HPDE6-E6E7 (cell line): ENCODE measurements around the gene ARHGAP5.

Experiments
- DNase-seq: peaks from one replicate; pipeline ENCODE4 v3.0.0; 2011; ENCODE audit warnings: missing footprints; ENCODE audit errors: extremely low spot score

The ARHGAP5 gene

DNA sequence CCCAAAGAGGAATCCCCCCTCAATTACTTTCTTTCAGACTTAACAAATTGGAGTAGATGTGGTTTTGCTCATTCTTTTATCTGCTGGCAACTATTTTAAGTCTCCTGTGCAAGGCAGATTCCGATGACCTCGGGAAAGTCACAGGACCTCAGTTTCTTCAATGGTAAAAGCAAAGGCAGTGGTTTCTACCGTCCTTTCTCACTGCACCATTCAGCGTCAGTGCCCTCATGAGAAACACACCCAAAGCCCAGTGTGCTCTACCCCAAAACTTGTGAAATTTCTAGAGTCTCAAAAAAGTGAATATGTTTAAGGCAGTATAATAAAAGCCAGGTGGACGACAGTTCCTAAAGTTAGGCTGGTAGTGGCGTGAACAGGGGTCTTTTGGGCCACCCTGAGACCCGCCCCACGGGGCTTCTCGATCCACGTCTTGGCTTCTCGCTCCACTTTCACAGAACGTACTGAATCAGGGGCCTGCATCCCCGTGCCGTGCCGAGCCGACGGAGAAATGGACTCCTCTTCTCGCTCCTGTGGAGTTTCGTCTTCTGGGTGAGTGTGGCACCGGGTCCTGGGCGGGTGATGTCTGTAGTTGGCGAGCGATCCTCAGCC, 1.3 kb upstream of the ARHGAP5 start:
- DNase-seq: peak; percentile 32

DNA sequence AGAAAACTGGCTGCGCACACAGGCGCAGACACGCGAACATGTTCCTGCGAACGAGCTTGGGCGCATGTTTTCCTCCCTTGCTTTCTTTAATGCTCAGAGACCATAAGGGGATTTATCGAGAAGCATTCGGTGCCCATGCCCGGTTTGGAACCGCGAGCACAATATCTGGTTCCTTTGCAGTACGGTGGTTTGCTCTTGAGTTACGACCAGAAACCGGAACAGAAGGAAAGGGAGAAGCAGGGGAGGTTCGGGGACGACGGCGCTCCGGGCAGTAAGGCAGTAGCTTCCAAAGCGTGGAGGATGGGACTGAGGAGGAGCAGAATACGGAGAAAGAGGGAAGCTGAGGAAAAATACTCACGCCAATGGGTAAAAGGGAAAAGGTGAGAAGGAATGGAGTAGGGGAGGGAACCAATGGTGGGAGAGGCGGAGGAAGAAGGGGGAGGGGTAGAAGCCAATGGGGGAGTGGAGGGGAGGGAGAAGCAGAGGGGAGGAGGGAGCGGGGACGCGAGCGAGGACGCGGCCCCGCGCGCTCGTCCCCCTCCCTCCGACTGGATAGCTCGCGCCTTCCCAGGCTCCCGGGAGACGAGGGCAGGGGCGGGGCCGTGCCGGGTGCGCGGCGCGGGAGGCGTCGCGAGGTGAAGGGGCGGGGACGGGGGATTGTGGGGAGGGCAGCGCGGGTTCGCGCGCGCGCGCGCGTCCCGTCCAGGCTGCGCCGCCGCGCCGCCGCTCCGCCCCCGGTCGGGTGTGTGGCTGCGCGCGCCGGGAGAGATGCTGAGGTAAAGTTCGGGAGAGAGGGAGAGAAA, 625 bp upstream of the ARHGAP5 start:
- peak; percentile 76 for DNase-seq

DNA sequence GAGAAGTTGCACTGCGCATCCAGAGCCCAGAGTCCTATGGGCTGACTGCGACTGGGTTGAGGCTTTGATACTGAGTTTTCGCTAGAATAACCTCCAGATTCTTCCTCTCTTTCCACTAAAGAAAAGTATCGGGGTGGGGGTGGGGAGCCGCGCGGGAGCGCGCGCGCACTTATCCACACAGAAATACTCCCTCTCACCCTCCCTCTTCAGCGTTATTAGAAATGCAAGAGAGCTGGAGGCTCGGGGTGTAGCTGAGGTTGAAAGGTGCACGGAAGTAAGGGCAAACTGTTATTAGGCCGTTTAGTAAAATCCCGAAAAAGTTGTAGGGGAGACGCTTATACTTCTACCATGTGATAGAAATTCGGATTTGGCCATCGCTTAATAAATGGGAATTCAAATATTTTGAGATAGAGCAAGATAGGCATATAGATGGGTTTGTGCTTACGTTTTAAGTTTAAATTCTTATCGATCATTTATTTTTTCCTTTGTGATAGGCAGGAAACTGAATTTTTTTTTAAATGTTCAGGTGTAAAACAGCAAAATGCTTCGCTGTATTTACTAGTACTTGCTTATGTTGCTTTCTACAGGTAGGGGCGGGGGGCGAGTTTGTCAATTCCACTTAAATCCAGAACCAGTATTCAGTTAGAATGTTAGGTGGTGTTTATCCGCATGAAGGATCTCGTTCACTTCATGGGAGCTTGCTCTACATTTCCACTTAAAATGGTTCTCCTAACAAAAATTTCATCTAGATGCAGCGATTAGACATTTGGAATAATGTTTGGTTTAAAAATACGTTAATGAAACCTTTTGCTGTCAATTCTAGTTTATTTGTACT, 1.1 kb downstream of the ARHGAP5 start:
- no peak for DNase-seq

DNA sequence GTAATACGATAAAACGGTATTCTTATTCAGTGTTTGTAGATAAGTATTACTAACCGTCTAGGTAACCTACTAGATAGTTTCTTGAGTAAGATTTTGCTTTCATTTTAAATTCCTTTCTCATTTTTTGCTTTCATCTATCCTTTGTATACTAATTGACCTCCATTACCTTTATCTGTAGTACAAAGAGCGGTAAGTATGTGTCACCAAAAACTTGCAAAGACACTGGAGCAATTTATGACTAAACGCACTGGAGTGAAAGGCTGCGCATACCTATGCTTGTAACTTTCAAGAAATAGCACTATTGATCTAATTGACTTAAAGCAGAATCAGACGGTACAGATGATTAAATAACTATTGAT, 1.7 kb downstream of the ARHGAP5 start:
- DNase-seq: no peak

DNA sequence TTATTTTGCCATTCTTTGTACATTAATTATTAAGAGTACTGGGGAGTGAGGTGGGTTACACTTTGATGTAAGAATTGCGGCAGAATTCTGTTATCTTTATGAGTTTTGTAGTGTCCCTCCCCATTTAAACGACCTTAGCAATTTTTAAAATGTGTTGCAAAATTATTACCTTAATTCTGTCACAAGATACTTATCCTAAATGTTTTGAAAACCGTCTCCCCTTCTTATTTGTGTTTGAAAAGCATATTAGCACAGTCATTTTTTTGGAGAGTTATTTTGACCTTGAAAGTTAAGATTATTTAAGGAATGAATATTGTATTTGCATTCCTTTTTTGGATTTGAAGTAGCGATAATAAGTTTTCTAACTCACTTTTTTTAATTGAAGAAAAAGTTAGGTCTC, 2.2 kb downstream of the ARHGAP5 start:
- DNase-seq: no peak

DNA sequence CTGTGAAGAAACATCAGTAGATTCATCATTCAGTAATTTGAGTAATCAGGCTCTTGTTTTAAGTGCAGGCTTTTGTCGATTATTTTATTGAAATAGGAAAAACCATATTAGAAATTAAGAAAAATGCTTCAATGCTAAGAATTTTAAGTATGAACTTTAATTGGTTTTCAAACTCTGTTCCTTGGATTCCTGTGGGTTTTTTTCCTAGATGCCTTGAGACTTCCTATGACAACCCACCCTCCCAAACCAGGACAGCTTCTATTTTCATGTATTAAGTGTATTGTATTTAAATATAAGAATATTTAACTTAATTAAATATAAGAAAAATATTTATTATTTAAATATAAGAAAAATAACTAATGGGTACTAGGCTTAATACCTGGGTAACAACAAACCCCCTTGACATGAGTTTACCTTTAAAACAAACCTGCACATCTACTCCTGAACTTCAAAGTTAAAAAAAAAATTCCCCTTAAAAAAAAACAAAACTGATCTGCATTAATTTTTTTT, 3.0 kb downstream of the ARHGAP5 start:
- no peak for DNase-seq

DNA sequence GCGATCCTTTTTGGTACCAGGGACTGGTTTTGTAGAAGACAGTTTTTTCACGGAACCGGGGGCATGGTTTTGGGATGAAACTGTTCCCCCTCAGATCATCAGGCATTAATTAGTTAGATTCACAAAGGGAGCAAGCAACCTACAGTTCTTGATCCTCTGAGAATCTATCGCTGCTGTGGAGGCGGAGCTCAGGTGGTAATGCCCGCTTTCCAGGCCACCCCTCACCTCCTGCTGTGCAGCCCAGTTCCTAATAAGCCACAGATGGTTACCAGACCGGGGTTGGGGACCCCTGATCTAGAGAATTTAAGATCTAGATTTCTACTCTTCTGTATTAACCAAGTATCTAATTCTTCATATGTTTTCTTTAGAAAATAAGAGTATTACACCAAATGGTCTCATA, 4.8 kb downstream of the ARHGAP5 start:
- DNase-seq: no peak

DNA sequence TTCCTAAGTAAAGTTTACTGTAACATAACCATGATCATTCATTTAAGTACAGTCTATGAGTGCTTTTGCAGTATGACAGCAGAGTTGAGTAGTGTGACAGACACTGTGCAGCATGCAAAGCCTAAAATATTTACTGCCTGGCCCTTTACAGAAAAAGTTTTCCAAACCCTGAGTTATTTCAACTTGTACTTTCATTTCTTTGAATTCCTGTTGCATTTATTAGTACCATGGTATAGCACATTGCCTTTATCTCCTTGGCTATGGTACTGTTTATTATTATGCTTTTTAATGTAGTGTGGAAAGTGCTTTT, 6.2 kb downstream of the ARHGAP5 start:
- no peak for DNase-seq

DNA sequence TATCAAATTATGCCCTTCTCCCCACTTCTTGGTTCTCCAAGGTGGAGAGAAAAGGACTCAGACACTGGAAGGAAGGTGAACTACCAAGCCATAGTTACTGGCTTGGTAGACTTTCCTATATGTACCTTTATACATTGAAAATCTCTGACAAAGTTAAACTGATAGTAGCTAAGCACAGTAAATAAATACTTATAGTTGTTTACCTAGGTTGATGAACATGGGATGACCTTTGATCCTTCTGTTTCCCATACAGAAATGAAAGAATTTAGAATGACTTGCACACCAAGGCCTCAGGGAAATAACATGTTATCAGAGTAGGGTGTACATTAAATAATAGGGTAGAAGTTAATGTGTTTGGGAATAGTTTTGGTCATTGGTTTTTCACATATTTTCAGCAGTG, 6.7 kb downstream of the ARHGAP5 start:
- DNase-seq: no peak

DNA sequence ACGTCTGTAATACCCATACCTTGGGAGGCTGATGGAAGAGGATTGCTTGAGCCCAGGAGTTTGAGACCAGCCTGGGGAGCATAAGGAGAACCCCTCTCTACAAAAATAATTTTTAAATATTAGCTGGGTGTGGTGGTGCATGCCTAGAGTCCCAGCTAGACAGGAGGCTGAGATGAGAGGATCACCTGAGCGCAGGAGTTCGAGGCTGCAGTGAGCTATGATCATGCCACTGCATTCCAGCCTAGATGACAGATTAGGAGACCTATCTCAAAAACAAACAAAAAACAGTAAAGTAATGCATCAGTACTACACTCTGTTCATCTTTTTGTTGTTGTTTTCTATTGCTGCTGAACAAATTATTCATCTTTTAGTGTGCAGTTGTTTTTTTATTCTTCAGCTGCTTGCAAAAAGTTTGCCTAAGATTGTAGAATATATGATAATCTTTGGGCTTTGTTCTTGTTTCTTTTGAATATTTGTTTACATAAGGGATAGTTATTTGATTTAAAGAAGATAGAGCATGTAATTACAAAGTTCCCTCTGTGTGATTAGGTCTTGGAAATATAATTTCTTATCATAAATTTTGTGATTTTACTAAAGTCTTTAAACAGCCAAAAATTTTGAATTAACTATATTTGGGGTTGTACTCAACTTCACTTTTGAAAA, 8.2 kb downstream of the ARHGAP5 start:
- DNase-seq: no peak

DNA sequence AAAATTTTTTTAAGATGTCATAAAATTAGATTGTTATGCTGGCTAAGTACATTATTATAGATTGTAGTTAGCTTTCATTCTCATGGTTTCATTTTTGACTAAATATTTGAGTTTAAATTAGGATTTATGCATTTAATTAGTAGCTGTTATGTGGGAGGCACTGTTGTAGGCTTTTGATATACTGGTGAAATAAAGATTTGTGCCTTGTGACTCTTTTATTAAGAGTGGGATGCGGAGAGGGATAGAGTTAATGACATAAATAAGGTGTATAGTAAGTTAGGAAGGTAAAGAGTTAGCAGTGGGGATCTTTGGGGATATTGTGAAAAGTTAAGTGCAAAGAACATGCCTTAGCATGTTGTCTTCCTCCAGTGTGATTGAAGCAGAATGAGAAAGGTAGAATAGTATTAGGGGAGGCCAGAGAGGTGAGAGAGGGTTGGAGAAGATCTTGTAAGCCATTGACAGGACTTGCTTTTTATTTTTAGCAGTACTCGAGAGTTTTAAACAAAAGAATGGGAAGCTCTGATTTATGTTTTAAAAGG, 8.8 kb downstream of the ARHGAP5 start:
- DNase-seq: no peak

DNA sequence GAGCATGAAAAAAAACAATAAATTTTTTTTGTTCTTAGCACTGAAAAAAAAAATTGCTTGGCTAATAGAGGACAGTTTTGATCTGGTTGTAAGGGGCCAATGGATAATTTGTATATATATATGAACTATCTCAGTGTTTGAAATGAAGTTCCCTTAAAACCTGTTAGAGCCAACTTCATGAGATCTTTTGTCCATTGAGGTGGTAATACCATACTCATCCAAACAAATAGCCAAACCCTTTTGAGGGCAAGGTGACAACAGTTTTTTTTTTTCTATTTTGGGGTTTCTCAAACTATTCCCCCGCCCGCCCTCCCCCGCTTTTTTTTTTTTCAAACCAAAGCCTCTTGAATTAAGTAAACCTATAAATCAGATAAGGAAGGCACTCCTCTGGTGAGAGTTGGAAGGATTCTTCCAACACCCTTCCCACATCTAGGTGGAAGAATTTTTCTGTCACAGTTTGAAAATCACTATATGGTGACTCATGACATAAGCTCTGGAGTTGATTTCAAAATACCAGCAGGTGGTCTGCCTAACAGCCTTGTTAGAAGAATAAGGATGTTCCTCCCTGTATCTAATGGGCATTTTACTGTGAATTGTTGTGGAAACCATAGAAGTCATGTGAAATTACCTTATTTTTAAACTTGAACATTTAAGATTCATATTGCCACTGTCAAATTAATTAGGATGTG, 10.2 kb downstream of the ARHGAP5 start:
- DNase-seq: no peak

DNA sequence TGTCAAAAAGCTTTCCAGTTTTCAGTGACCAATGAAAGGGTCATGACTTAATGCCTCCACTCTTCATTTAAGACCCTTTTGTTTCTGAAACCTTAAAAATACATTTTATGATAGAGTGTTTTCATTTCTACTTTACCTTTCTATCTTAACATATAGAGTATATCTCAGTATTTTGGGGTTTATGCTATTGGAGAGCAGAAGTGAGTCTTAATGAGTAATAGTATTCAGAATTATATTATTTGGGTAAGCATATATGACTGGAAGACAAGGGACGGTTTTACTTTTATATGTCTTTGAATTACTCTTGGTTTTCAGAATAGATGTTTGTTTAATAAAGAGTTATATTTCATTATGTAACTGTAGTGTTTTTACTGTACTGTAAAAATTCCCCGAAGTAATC, 10.8 kb downstream of the ARHGAP5 start:
- no peak for DNase-seq

DNA sequence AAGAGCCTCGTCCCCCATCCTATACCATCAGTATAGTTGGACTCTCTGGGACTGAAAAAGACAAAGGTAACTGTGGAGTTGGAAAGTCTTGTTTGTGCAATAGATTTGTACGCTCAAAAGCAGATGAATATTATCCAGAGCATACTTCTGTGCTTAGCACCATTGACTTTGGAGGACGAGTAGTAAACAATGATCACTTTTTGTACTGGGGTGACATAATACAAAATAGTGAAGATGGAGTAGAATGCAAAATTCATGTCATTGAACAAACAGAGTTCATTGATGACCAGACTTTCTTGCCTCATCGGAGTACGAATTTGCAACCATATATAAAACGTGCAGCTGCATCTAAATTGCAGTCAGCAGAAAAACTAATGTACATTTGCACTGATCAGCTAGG, 13.6 kb downstream of the ARHGAP5 start:
- no peak for DNase-seq

DNA sequence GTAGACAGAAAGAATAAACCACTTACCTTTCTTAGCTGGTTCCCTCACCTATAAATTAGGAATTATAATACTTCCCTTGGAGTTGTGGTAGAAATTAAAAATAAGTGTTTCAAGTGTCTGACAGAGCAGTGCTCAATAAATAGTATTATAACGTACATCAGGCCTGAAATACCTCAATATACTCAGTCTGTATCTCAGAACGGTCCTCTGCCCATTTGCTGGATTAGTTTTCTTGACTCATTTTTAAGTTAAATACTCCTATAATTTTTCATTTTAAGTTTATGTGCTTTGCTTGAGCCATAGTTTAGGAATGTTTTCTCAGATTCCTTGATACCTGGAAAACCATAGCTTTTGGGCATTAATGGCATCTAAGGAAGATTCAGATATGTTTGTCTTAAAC, 22.4 kb downstream of the ARHGAP5 start:
- DNase-seq: no peak

DNA sequence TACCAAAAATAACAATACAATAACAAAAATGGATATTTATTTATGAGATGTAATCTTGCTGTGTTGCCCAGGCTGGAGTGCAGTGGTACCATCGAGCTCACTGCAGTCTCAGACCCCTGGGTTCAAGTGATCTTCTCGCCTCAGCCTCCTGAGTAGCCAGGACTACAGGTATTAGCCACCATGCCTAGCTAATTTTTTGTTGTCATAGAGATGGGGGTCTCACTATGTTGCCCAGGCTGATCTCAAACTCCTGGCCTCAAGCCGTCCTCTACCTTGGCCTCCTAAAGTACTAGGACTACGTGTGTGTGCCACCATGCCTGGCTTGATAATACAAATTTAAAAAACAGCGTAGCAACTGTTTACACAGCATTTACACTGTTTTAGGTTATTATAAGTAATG, 23.1 kb downstream of the ARHGAP5 start:
- DNase-seq: no peak

DNA sequence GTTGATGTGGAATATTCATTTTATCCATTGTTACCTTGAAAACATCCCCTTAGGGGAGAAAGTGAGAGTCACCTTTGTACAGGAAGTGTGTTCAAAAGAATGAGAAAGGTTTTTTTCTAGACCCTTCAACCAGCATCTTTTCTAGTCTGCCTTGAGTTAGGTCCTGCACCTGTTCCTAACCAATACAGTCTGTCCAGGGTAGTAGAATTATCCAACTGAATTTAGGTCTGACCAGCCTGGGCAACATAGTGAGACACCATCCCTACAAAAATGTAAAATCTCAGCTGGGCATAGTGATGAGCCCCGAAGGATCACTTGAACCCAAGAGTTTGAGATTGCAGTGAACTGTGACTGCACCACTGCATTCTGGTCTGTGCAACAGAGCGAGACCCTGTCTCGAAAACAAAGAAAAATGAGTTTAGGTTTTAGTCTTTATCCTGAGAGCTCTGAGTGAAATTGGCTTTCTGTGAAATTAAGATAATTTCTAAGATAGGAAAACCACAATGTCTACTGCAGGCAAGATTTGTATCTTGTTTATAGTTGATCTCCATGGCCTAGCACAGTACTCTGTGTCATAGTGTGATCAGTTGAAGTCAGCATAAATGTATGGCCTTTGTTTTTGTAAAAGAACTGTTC, 25.2 kb downstream of the ARHGAP5 start:
- no peak for DNase-seq

DNA sequence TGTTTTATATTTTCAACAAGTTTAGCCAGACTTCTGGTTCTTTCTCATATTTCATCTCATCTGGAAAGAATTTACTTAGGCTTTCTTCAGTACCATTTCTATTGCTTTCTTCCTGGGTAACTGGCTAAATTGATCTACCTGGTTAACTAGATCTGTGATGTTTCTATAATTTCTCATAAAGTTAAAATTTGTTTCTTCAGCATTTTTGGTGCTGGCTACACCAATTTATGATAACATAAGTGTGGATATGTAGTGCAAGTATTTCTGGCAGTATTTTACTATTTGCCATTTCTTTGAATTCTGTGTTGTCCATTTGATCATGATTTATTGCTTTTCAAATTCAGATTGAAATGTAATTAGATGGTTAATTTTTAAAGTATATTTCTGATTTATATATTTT, 25.9 kb downstream of the ARHGAP5 start:
- DNase-seq: no peak

DNA sequence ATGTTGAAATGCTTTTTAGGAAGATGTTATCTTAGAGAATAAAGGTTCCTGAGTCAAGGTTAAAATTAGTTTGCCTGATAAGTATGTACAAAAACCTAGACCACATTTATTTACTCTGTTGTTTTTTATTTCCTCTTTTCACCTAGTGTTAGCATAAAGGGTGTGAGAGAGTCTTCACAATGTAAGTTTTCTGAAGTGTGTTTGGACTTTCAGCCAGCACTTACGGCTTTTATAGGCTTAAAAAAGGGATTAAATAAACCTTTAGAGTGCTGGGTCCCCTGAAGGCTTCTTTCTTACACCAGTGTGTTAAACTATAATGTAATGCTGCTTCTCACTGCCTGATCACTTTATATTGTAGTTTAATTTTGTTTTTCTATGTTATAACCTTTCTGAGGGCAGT, 27.2 kb downstream of the ARHGAP5 start:
- no peak for DNase-seq

DNA sequence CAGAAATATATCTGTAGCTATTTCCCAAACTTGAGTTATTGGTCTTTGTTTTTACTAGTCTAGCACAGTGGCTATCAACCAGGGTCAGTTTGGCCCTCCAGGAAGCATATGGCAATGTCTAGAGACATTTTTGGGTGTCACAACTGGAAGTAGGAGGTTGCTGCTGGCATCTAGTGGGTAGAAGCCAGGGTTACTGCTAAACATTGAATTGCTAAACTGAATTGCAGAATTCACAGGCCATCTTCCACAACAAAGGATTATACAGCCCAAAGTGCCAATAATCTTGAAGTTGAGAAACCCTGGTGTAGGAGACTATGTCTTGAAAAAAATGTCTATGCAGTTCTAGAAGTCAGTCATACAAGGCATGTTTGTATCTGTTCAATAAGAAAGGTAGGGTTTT, 27.7 kb downstream of the ARHGAP5 start:
- no peak for DNase-seq
